Measurements from ENCODE around the gene IFT27.

The IFT27 gene

DNA sequence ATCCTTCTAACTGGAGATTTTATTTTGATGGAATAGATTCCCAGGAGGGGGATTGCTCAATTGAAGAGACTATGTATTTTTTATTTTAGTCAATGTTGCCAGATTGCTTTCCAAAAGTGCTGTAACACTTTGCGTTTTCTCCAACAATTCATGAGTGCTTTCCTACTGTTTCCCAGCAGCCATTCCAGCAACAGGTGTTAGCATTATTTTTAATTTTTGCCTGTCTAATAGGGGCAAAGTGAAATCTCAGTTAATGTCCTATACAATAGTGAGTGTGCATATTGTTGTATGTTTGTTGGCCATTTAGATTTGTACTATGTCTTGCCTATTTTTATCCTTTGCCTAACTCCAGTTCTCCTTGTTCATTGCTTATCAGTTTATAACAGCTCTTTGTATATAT lies 60.3 kb downstream of the IFT27 start:
- no peak for DNase-seq

DNA sequence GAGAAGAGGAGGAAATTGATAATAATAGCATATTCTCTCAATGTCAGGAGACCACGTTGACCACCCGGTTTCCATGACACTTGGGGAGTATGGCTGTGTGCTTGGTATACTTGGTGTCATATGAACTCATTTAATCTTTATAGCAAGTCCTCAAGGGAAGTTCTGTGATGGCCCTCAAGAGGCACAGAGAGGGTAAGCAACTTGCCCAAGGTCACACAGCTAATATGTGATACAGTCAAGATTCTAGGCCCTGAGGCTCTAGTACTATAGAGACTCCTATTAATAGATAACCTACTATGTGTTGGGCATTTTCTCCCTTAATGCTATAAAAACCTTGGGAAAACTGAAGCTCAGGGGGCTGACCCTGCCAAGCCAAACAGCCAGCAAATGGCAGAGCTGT lies 61.8 kb downstream of the IFT27 start:
- DNase-seq, result no peak

DNA sequence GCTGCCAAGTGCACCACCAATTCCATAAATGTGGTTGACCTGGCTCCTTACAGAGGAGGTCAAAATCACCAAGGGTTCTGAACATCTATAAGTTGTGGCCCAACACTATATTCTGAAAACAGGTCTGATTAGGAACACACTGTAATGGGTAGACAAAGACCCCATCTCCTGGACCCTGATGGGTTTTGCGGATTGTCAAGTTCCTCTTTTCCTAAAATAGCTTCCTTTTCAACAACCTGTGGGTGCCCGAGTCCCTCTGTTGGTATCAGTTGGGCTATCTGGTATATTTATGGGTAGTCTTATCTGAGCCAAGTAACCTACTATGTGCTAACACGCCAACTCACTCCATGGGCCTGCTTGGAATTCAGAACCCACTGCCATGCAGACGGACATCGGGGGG lies 62.5 kb downstream of the IFT27 start:
- no peak for DNase-seq

All from SW 1271 (cell line).